Erythroblast (primary cell): ENCODE measurements around the gene SCYGR3.

Experiments
- GATA1 ChIP-seq: IDR thresholded peaks from 2 replicates; pipeline ENCODE4 v1.6.1; 2011; ENCODE audit warnings: low read depth, mild to moderate bottlenecking, control low read depth, low read length, moderate library complexity
- POLR2A ChIP-seq: IDR thresholded peaks from 2 replicates; pipeline ENCODE4 v1.6.1; 2011; ENCODE audit warnings: mild to moderate bottlenecking, low read length

GRCh38 chr2:227568852-227569169, 45.8 kb downstream of the SCYGR3 start:
- TF ChIP-seq POLR2A (no peak), GATA1 (no peak)
